Measurements from ENCODE around the gene FYB1. TPM values are rescaled to one million over a fixed set of nuclear protein-coding genes. Genes with fewer than 3 reads are reported as not detected.
A peak's percentile ranks its signal among the peaks of the same experiment; 100 is the strongest.

The FYB1 gene
- total RNA-seq, 1 donor from 2014 or later: not detected

DNA sequence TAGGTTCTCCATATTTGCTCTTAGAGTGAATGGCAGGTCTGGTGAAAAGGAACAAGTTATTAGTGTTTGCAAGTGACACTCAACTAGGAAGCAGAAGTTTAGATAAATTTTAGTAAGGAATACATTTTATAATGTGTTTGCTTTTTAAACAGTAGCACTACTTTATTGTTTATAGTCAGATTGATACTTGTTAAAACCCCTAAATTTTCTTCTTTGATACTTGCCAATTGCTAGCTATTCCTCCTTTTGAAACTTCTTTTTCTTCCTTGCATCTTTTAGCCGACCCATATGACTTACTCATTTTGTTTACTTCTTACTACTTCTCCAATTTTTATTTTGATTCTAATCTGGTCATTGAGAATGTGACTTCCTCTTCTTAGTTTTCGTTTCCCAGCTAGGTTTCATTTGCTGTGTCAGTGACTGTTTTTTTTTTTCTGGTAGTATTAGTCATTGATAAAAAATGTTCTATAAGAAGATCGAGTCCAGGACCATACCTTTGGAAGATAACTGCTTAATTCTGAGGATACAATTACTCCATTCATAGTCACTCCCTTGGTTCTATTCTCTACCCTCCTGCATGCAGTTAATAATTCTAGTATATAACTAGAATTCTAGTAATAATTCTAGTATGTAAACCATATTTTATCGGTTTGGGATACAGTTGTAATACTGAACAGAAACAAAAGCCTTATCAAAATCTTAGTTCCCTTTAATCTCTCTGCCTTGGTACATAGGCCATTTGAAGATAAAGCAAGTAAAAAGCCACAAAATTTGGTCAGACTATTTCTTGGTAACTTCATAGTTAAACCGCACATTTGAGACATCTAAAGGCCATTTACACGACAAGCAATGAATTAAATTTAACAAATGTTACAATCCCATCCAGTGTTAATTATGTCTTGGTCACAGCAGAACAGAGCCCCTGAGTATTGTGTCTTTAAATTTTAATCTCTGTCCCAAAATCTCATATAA lies 142.3 kb downstream of the FYB1 start:
- H3K9me3 Mint-ChIP-seq (ENCODE audit: low read depth): no peaks in the 10 kb centered on the region
- no peaks in the 10 kb centered on the region for H3K27me3 Mint-ChIP-seq
- H3K4me1 Mint-ChIP-seq (ENCODE audit: low read depth): peaks cover 11% of the 10 kb centered on the region
- DNase-seq (ENCODE audit: low spot score, unreplicated experiment): no peak
- no peak overlapping the region for H3K27ac Mint-ChIP-seq
- H3K36me3 Mint-ChIP-seq (ENCODE audit: insufficient read depth): no peaks in the 10 kb centered on the region
- TF ChIP-seq, protein P1, sequence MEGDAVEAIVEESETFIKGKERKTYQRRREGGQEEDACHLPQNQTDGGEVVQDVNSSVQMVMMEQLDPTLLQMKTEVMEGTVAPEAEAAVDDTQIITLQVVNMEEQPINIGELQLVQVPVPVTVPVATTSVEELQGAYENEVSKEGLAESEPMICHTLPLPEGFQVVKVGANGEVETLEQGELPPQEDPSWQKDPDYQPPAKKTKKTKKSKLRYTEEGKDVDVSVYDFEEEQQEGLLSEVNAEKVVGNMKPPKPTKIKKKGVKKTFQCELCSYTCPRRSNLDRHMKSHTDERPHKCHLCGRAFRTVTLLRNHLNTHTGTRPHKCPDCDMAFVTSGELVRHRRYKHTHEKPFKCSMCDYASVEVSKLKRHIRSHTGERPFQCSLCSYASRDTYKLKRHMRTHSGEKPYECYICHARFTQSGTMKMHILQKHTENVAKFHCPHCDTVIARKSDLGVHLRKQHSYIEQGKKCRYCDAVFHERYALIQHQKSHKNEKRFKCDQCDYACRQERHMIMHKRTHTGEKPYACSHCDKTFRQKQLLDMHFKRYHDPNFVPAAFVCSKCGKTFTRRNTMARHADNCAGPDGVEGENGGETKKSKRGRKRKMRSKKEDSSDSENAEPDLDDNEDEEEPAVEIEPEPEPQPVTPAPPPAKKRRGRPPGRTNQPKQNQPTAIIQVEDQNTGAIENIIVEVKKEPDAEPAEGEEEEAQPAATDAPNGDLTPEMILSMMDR (IDR thresholded peaks at IDR 0.05; ENCODE audit: unreplicated experiment): no peak
- no peak overlapping the region for H3K4me3 Mint-ChIP-seq (ENCODE audit: low read depth)

DNA sequence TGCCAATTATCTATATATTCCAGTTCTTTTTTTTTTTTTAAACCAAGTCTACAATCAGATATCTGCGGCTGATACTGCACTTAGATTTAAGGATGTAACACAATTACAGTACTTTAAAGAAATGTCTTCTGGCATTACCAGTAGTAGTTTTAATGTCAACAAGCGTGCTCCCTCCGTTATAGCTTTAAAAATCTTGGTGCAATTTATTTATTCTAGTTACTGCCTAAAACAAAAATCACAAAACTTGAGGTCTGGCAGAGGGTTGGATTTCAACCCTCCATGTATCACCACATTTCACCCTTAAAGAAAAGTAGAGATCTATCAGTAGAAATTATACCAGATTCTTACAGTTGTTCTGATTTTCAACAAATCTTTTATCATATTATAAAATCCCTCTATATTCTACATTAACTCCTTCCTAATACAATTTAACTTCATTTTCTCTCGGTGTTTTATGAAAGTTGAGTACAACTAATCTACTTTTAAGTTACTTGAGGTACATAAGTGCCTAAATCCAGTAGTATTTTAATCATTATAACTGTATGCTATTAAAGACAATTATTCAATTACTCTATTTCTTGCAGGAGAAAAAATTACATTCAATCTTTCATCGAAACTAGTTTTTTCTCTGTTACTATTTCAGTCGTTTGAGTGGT lies 143.1 kb downstream of the FYB1 start:
- peaks cover 14% of the 10 kb centered on the region for H3K4me1 Mint-ChIP-seq (ENCODE audit: low read depth)
- H3K27ac Mint-ChIP-seq: no peak overlapping the region
- peak overlapping the region; percentile 19 for H3K4me3 Mint-ChIP-seq (ENCODE audit: low read depth)
- H3K27me3 Mint-ChIP-seq: no peaks in the 10 kb centered on the region
- H3K36me3 Mint-ChIP-seq (ENCODE audit: insufficient read depth): no peaks in the 10 kb centered on the region
- no peaks in the 10 kb centered on the region for H3K9me3 Mint-ChIP-seq (ENCODE audit: low read depth)
- no peak for DNase-seq (ENCODE audit: low spot score, unreplicated experiment)
- TF ChIP-seq, protein P1 (IDR thresholded peaks at IDR 0.05; ENCODE audit: unreplicated experiment): no peak

DNA sequence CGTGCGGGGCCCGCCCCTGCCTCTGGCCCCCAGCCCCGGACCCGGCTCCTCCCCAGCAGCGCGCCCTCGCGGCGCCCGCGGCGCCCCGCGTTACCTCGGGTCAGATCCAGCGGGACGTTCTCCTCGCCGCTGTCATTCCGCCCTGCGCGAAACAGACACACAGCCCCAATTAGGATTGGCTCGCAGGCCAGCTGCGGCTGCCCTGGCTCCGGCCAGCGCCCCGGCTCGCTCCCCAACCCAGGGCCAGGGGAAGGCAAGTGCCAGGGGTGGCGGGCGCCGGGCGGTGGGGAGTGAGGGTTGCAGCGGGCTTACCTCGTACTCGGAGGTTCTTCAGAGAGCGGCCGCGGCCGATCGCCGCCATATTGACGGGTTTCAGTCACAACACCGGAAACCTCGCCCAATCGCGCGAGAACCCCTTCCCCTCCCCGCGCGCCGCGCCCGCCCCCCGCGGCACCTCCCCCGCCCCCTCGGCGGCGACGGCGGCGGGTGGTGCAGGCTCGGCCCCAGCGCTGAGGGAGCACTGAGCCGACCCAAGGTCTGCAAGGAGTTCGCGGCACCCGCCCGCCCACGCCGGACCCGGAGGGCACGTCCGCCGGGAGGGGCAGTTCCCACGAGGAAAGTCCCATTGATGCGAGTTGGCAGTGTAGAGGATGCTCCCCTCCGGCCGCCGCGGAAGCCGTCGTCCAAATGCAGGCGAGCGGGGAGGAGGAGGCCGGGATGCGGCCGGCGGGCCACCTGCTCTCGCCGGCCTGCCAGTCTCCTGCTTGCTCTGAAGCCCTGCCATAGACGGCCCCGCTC lies 145.1 kb downstream of the FYB1 start, which contains the start of gene RICTOR:
Gene RICTOR, minus strand, starts transcription at position 383 of the 798 bp plus-strand sequence. Its CDS starts 22 bp downstream, at position 361.
- TF ChIP-seq, protein P1 (IDR thresholded peaks at IDR 0.05; ENCODE audit: unreplicated experiment): no peak
- DNase-seq (ENCODE audit: low spot score, unreplicated experiment): peak; percentile 85
- no peaks in the 10 kb centered on the region for H3K27me3 Mint-ChIP-seq
- H3K36me3 Mint-ChIP-seq (ENCODE audit: insufficient read depth): peaks cover 5% of the 10 kb centered on the region
- H3K4me3 Mint-ChIP-seq (ENCODE audit: low read depth): peak within 1 kb of the TSS; percentile 98
- peaks cover 14% of the 10 kb centered on the region for H3K4me1 Mint-ChIP-seq (ENCODE audit: low read depth)
- H3K9me3 Mint-ChIP-seq (ENCODE audit: low read depth): no peaks in the 10 kb centered on the region
- peak within 1 kb of the TSS; percentile 100 for H3K27ac Mint-ChIP-seq

DNA sequence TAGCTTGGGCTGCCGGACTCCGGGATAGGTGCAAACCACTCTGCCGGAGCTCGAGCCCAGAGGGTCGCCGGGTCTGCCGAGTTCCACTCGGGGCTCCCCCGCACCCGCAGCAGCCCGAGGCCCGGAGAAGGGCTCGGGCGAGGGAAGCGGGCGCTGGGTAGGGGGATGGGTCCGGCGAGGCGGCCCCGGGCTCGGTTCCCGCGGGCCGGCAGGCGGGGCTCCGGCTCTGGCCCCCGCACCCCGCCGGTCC lies 145.7 kb downstream of the FYB1 start:
- TF ChIP-seq, protein P1 (IDR thresholded peaks at IDR 0.05; ENCODE audit: unreplicated experiment): no peak
- no peaks in the 10 kb centered on the region for H3K9me3 Mint-ChIP-seq (ENCODE audit: low read depth)
- peaks cover 5% of the 10 kb centered on the region for H3K36me3 Mint-ChIP-seq (ENCODE audit: insufficient read depth)
- H3K4me1 Mint-ChIP-seq (ENCODE audit: low read depth): peaks cover 14% of the 10 kb centered on the region
- H3K27ac Mint-ChIP-seq: peak overlapping the region; percentile 100
- DNase-seq (ENCODE audit: low spot score, unreplicated experiment): peak; percentile 45
- no peaks in the 10 kb centered on the region for H3K27me3 Mint-ChIP-seq
- H3K4me3 Mint-ChIP-seq (ENCODE audit: low read depth): peak overlapping the region; percentile 95
